GM23248 (cell line): ENCODE measurements around the gene GNAQ. TPM values are rescaled to one million over a fixed set of nuclear protein-coding genes. Genes with fewer than 3 reads are reported as not detected.

Experiments
- DNase-seq: peaks from one replicate; pipeline ENCODE4 v3.0.0-alpha.2; 2015
- H2AFZ ChIP-seq: fragments of 200-600 bp; sonication (generic); 2 replicates; pipeline ENCODE4 v1.6.1; 2016; ENCODE audit warnings: antibody characterized with exemption
- H3F3A ChIP-seq: fragments of 200-600 bp; sonication (generic); 2 replicates; pipeline ENCODE4 v1.6.1; 2016; ENCODE audit warnings: mild to moderate bottlenecking, antibody characterized with exemption, mixed run types; ENCODE audit not compliant: insufficient read depth
- H3K27ac ChIP-seq: fragments of 200-600 bp; sonication (generic); 2 replicates; pipeline ENCODE4 v1.5.1; 2016; ENCODE audit warnings: mild to moderate bottlenecking
- H3K27me3 ChIP-seq: fragments of 200-600 bp; sonication (generic); replicated peaks from 2 replicates; pipeline ENCODE4 v1.6.1; 2016; ENCODE audit warnings: mild to moderate bottlenecking; ENCODE audit not compliant: insufficient read depth
- H3K36me3 ChIP-seq: fragments of 200-600 bp; sonication (generic); 2 replicates; pipeline ENCODE4 v1.6.1; 2016; ENCODE audit warnings: low read depth, mild to moderate bottlenecking
- H3K4me1 ChIP-seq: fragments of 200-600 bp; sonication (generic); 2 replicates; pipeline ENCODE4 v1.6.1; 2016; ENCODE audit warnings: mild to moderate bottlenecking; ENCODE audit not compliant: insufficient read depth
- H3K4me2 ChIP-seq: fragments of 200-600 bp; sonication (generic); one replicate; pipeline ENCODE4 v1.6.1; 2016; ENCODE audit warnings: mild to moderate bottlenecking; ENCODE audit not compliant: unreplicated experiment
- H3K4me3 ChIP-seq: fragments of 200-600 bp; sonication (generic); 2 replicates; pipeline ENCODE4 v1.5.1; 2016; ENCODE audit warnings: mild to moderate bottlenecking
- H3K79me2 ChIP-seq: fragments of 200-600 bp; sonication (generic); 2 replicates; pipeline ENCODE4 v1.6.1; 2016; ENCODE audit warnings: mild to moderate bottlenecking; ENCODE audit not compliant: insufficient read depth
- H3K9ac ChIP-seq: fragments of 200-600 bp; sonication (generic); 2 replicates; pipeline ENCODE4 v1.6.1; 2016; ENCODE audit warnings: mild to moderate bottlenecking
- H3K9me2 ChIP-seq: fragments of 200-600 bp; sonication (generic); 2 replicates; pipeline ENCODE4 v1.6.1; 2016; ENCODE audit warnings: mixed run types, mild to moderate bottlenecking, moderate library complexity; ENCODE audit not compliant: insufficient read depth
- H3K9me3 ChIP-seq: fragments of 200-600 bp; sonication (generic); one replicate; pipeline ENCODE4 v1.6.1; 2017; ENCODE audit warnings: low read depth
- H4K20me1 ChIP-seq: fragments of 200-600 bp; sonication (generic); 2 replicates; pipeline ENCODE4 v1.6.0; 2016; ENCODE audit not compliant: insufficient read depth
- EZH2 ChIP-seq: fragments of 200-600 bp; sonication (generic); IDR thresholded peaks from 2 replicates; pipeline ENCODE4 v1.6.1; 2018; ENCODE audit warnings: antibody characterized with exemption, mild to moderate bottlenecking; ENCODE audit not compliant: insufficient read depth, poor library complexity, severe bottlenecking
- EZH2phosphoT487 ChIP-seq: fragments of 200-600 bp; sonication (generic); IDR thresholded peaks from 2 replicates; pipeline ENCODE4 v1.6.1; 2018; ENCODE audit warnings: antibody characterized with exemption, moderate library complexity, mild to moderate bottlenecking, low read depth; ENCODE audit not compliant: insufficient read depth
- WGBS, 2 experiments: methylation state at CpG; one replicate each; pipeline ENCODE4 v1.1.6; 2015 to 2017; ENCODE audit warnings: low lambda C conversion rate in 2 of 2, low coverage in 1 of 2; ENCODE audit errors: missing lambda C conversion rate in 2 of 2; 5-methylcytosine and 5-hydroxymethylcytosine counted together
- in situ Hi-C: fragments of 300-500 bp; cut with MboI; formaldehyde crosslinking; loops from 2 replicates; pipeline ENCODE4 v1.15.0; 2020
- polyA plus RNA-seq: library from polyadenylated mRNA; unstranded; fragments of >200 nt; fragmentation: Nextera tagmentation; extraction: Ambion mirVana; gene quantifications from 2 replicates; pipeline ENCODE4 v1.2.1, GENCODE V29; 2016
- total RNA-seq: library from RNA; depleted of rRNA; stranded (reverse); fragments of >200 nt; shearing (Covaris generic); gene quantifications from 2 replicates; pipeline ENCODE4 v1.2.3, GENCODE V29; 2014

Gene GNAQ
- total and polyA plus RNA-seq, 2 experiments from 2014 or later, result 11.5 to 32.7 TPM

DNA sequence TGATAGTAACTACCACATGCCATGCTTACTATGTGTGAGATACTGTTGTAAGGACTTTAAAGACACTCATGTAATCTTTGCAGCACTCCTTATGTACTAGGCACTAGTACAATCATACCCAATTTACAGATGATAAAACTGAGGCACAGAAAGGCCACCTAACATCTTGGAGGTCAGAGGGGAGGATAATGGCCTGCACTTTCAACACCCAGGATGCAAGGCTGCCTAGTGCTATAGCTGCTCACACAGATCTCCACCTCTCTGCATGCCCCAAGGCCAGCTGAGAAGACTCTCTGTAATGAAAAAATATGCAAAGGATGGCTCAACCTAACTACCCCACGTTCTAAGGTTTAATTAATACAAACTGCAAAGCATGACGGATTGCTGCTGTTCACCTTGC lies 57.2 kb downstream of the GNAQ start:
- in situ Hi-C loops, result no loop called here
- no peak overlapping the region for H3K4me3 ChIP-seq
- H4K20me1 ChIP-seq, result peaks cover 18% of the 10 kb centered on the region
- DNase-seq, result no peak
- no peaks in the 10 kb centered on the region for H3K36me3 ChIP-seq
- peaks cover 99% of the 10 kb centered on the region for H3K79me2 ChIP-seq
- H3K4me2 ChIP-seq, result no peak overlapping the region
- WGBS, 2 experiments, result 77 to 81% methylated on average over 2 of the region's 2 CpGs
- H3K9ac ChIP-seq, result no peak overlapping the region
- H3K9me3 ChIP-seq, result no peaks in the 10 kb centered on the region
- H3K27ac ChIP-seq, result no peak overlapping the region
- H3K9me2 ChIP-seq, result no peaks in the 10 kb centered on the region
- no peak overlapping the region for H2AFZ ChIP-seq
- H3K27me3 ChIP-seq, result no peaks in the 10 kb centered on the region
- TF ChIP-seq EZH2phosphoT487 (no peak), EZH2 (no peak)
- peaks cover 11% of the 10 kb centered on the region; the same call in 1 of the 2 replicates for H3F3A ChIP-seq
- H3K4me1 ChIP-seq, result peaks cover 19% of the 10 kb centered on the region

DNA sequence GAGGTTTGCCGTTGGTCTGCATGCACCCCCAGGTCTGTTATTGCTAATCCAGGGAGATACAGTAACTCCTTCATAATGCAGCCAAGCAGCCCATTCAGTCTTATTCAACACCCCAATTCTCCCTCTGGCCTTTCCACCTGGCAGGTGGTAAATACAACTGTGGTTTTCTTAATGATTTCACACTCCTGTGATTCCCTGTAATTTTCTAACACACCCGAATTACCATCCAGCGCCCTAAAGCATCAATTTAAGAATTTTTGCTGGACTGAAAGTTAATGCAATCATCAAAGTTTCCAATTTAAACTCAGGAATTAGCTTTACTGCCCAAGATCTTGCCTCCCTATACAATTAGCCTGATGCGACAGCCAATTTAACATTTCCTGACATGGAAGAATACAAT lies 62.5 kb downstream of the GNAQ start:
- Histone ChIP-seq H3K79me2 (peaks cover 100% of the 10 kb centered on the region), H3K9me2 (no peaks in the 10 kb centered on the region), H3K27ac (no peak overlapping the region), H3K4me1 (no peaks in the 10 kb centered on the region), H3K27me3 (no peaks in the 10 kb centered on the region), H4K20me1 (peaks cover 19% of the 10 kb centered on the region), H3F3A (no peaks in the 10 kb centered on the region), H2AFZ (no peak overlapping the region), H3K9me3 (no peaks in the 10 kb centered on the region), H3K4me2 (no peak overlapping the region), H3K9ac (no peak overlapping the region), H3K36me3 (no peaks in the 10 kb centered on the region), H3K4me3 (no peak overlapping the region)
- WGBS, 2 experiments, result 88 to 94% methylated on average over 4 of the region's 4 CpGs
- TF ChIP-seq EZH2phosphoT487 (no peak), EZH2 (no peak)
- in situ Hi-C loops, result no loop called here
- no peak for DNase-seq

DNA sequence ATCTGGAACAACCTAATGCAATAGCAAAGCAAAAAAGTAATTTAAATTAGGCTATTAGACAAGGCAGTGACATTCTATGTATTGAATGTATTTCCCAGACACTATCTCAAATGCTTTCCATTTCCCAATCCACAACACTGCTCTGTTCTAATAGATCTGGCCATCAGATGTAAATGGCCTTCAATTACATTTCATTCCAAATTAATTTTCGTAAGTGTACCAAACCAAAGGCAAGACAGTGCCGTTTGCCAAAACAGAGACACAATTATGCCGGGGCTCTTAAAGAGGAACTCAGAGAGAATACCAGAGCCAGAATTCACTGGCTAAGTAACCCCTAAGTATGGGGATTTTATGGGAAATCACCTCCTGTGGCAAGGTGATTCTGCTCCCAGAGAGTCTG lies 63.1 kb downstream of the GNAQ start:
- DNase-seq, result no peak
- in situ Hi-C loops, result no loop called here
- WGBS, 2 experiments, result 45 to 50% methylated on average over 3 of the region's 3 CpGs
- H2AFZ ChIP-seq, result no peak overlapping the region
- H3K79me2 ChIP-seq, result peaks cover 100% of the 10 kb centered on the region
- H3K9me3 ChIP-seq, result no peaks in the 10 kb centered on the region
- no peak overlapping the region for H3K27ac ChIP-seq
- no peak overlapping the region for H3K4me3 ChIP-seq
- no peak overlapping the region for H3K4me2 ChIP-seq
- no peaks in the 10 kb centered on the region for H3F3A ChIP-seq
- H3K4me1 ChIP-seq, result no peaks in the 10 kb centered on the region
- H3K9ac ChIP-seq, result no peak overlapping the region
- TF ChIP-seq EZH2, result no peak
- H4K20me1 ChIP-seq, result peaks cover 18% of the 10 kb centered on the region
- H3K9me2 ChIP-seq, result no peaks in the 10 kb centered on the region
- no peaks in the 10 kb centered on the region for H3K27me3 ChIP-seq
- H3K36me3 ChIP-seq, result no peaks in the 10 kb centered on the region

DNA sequence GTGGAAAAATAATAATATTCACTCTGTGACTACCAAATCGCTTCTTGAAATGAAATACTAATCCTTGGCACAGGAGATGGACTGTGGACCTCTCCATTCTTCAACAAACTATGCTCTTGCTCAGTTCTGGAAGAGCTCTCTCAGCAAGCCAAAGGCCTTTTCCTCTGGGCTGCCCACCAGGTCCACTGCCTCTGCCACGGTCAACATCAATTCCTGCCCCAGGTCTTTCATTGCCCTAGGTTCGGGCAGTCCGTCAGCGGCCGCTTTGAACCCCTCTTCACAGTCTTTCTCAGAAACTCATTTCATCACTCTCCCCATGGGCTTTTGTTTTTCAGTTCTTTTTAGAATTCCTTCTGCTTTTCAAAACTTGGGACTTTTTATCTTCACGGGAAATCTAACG lies 64.9 kb downstream of the GNAQ start:
- no peak for TF ChIP-seq EZH2
- TF ChIP-seq EZH2phosphoT487, result no peak
- no peak overlapping the region for H3K9ac ChIP-seq

DNA sequence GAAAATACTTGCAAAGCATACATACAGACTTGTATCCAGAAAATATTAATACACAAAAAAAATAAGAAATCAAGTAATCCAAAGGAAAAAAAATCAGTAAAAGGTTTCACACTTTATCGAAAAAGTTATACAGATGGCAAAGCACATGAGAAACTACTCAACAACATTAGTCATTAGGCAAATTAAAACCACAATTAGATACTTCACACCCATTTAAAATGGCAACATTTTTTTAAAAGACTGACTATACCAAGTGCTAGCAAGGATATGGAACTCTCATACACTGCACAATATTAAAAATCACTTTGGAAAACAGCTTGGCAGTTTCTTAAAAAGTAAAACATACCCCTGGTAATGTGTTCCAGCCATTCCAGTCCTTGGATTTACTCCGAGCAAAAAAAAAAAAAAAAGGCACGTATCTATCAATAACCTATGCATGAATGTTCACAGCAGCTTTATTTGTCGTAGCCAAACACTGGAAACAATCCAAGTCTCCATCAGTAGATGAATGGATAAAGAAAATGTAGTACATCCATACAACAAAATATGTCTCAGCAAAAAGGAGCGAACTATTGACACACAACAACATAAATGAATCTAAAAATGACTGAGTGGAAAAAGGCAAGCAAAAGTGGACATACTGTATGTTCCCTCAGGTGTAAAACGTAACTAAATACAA lies 66.0 kb downstream of the GNAQ start:
- Histone ChIP-seq H3K79me2 (peaks cover 100% of the 10 kb centered on the region), H3K4me1 (peaks cover 18% of the 10 kb centered on the region), H3K27me3 (no peaks in the 10 kb centered on the region), H3K27ac (no peak overlapping the region), H3K36me3 (no peaks in the 10 kb centered on the region), H3K9me3 (no peaks in the 10 kb centered on the region), H3F3A (no peaks in the 10 kb centered on the region), H3K4me3 (no peak overlapping the region), H2AFZ (no peak overlapping the region), H4K20me1 (0 out of 2 replicates have a peak, but pooled peaks cover 12% of the 10 kb centered on the region), H3K4me2 (no peak overlapping the region), H3K9me2 (no peaks in the 10 kb centered on the region), H3K9ac (no peak overlapping the region)
- DNase-seq, result no peak
- WGBS, 2 experiments, result 64 to 65% methylated on average over 6 of the region's 6 CpGs
- in situ Hi-C loops, result no loop called here
- TF ChIP-seq EZH2 (no peak), EZH2phosphoT487 (no peak)

More for the DNA sequence above, 64.9 kb downstream of the GNAQ start:
- 94 to 95% methylated on average over 8 of the region's 8 CpGs for WGBS, 2 experiments
- Histone ChIP-seq H3K79me2 (peaks cover 100% of the 10 kb centered on the region), H3K27ac (no peak overlapping the region), H3K4me3 (no peak overlapping the region), H3K4me2 (no peak overlapping the region), H3F3A (no peaks in the 10 kb centered on the region), H3K27me3 (no peaks in the 10 kb centered on the region), H3K4me1 (peaks cover 7% of the 10 kb centered on the region), H4K20me1 (peaks cover 19% of the 10 kb centered on the region), H2AFZ (no peak overlapping the region), H3K9me3 (no peaks in the 10 kb centered on the region), H3K9me2 (no peaks in the 10 kb centered on the region), H3K36me3 (no peaks in the 10 kb centered on the region)
- in situ Hi-C loops, result no loop called here
- DNase-seq, result no peak
